C4-2B (cell line): ENCODE measurements around the gene C3orf38.

Experiments
- CTCF ChIP-seq: fragments of 450-650 bp; conservative IDR thresholded peaks from 2 replicates; pipeline ENCODE4 v1.5.1; 2017; ENCODE audit warnings: mild to moderate bottlenecking
- ZFX ChIP-seq: fragments of 450-650 bp; IDR thresholded peaks from 2 replicates; pipeline ENCODE4 v1.6.1; 2017

DNA sequence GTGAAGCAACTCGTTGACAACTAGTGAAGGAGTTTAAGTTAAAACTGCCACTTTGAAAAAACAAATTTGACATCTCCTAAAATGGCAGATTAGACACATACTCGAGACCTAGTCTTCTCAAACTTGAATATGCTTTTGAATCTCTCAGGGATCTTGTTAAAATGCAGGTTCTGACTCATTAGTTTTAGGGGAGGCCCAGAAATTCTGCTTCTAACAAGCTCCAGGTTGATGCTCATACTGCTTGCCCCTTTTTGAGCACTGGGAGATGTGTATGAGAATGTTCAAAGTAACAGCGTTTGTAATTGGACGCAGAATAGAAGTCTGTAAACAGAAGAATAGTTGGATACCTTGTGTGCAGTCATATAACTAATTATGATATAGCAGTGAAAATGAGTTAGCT is 1.6 kb downstream of the C3orf38 start:
- TF ChIP-seq CTCF (no peak), ZFX (no peak)
